UCSD-AML1 (cell line): Measurements from ENCODE around the gene TMEM238L.
A peak's percentile ranks its signal among the peaks of the same experiment; 100 is the strongest.

Experiments used
- DNase-seq: peaks from one replicate; lab custom pipeline; 2025; ENCODE audit not compliant: unreplicated experiment; lab: John Stamatoyannopoulos, UW

TMEM238L gene

GRCh38 chr17:10775740-10776356 lies 28.1 kb downstream of the TMEM238L start:
- DNase-seq = no peak

GRCh38 chr17:10775058-10775457 lies 28.8 kb downstream of the TMEM238L start:
- no peak for DNase-seq

GRCh38 chr17:10773391-10773790 lies 30.5 kb downstream of the TMEM238L start:
- DNase-seq = no peak

GRCh38 chr17:10772425-10773380 lies 31.2 kb downstream of the TMEM238L start:
- no peak for DNase-seq

- DNase-seq = no peak
These were observed 32.8 kb downstream of the TMEM238L start for GRCh38 chr17:10771148-10771547.

GRCh38 chr17:10769840-10770239 lies 34.1 kb downstream of the TMEM238L start:
- DNase-seq = no peak

GRCh38 chr17:10768750-10769251 lies 35.1 kb downstream of the TMEM238L start:
- no peak for DNase-seq

- DNase-seq = no peak
These were observed 36.7 kb downstream of the TMEM238L start for GRCh38 chr17:10767232-10767631.

- DNase-seq = no peak
These were observed 41.9 kb downstream of the TMEM238L start for GRCh38 chr17:10762037-10762436.

- no peak for DNase-seq
These were observed 42.6 kb downstream of the TMEM238L start for GRCh38 chr17:10761281-10761680.

GRCh38 chr17:10758062-10758461 lies 45.8 kb downstream of the TMEM238L start:
- no peak for DNase-seq

- no peak for DNase-seq
These were observed 46.3 kb downstream of the TMEM238L start for GRCh38 chr17:10757647-10758046.

- no peak for DNase-seq
These were observed 46.8 kb downstream of the TMEM238L start for GRCh38 chr17:10757067-10757466.

GRCh38 chr17:10756619-10757018 lies 47.3 kb downstream of the TMEM238L start:
- DNase-seq = no peak

- no peak for DNase-seq
These were observed 47.7 kb downstream of the TMEM238L start for GRCh38 chr17:10756185-10756584.

GRCh38 chr17:10755592-10756127 lies 48.2 kb downstream of the TMEM238L start:
- no peak for DNase-seq

GRCh38 chr17:10754861-10755591 lies 48.9 kb downstream of the TMEM238L start:
- DNase-seq = no peak

- peak; percentile 12 for DNase-seq
These were observed 49.8 kb downstream of the TMEM238L start for GRCh38 chr17:10754109-10754508.

- no peak for DNase-seq
These were observed 51.2 kb downstream of the TMEM238L start for GRCh38 chr17:10752696-10753095.

- no peak for DNase-seq
These were observed 52.3 kb downstream of the TMEM238L start for GRCh38 chr17:10751563-10751962.

- no peak for DNase-seq
These were observed 53.7 kb downstream of the TMEM238L start for GRCh38 chr17:10750210-10750609.
